GM19324 (cell line): ENCODE data around the gene INSYN1.
"Not testable (repeated sequence)": the region's sequence is repeated elsewhere in the genome, so short reads cannot be mapped to it uniquely, and the experiment has no call there.

ENCODE experiments used
- ATAC-seq: cut with Tn5 transposase; IDR thresholded peaks from one replicate; pipeline ENCODE4 v1.9.1; 2021; ENCODE audit warnings: mild to moderate bottlenecking, moderate library complexity; ENCODE audit not compliant: unreplicated experiment, low FRiP score

Gene INSYN1

GRCh38 chr15:73717206-73717605 is 35.9 kb downstream of the INSYN1 start:
- no peak for ATAC-seq

- no peak for ATAC-seq
Measured at GRCh38 chr15:73716417-73716816, 36.7 kb downstream of the INSYN1 start.

GRCh38 chr15:73715417-73715816 is 37.7 kb downstream of the INSYN1 start:
- no peak for ATAC-seq

- ATAC-seq: no peak
Measured at GRCh38 chr15:73714695-73715301, 38.4 kb downstream of the INSYN1 start.

GRCh38 chr15:73712107-73712506 is 41.0 kb downstream of the INSYN1 start:
- ATAC-seq: no peak

- no peak for ATAC-seq
Measured at GRCh38 chr15:73711526-73711925, 41.6 kb downstream of the INSYN1 start.

GRCh38 chr15:73710321-73710720 is 42.8 kb downstream of the INSYN1 start:
- no peak for ATAC-seq

- no peak for ATAC-seq
Measured at GRCh38 chr15:73709686-73710085, 43.5 kb downstream of the INSYN1 start.

- no peak for ATAC-seq
Measured at GRCh38 chr15:73709241-73709640, 43.9 kb downstream of the INSYN1 start.

GRCh38 chr15:73708691-73709090 is 44.5 kb downstream of the INSYN1 start:
- no peak for ATAC-seq

GRCh38 chr15:73704869-73705645 is 48.1 kb downstream of the INSYN1 start:
- ATAC-seq: no peak

- ATAC-seq: not testable (repeated sequence)
Measured at GRCh38 chr15:73704142-73704868, 48.8 kb downstream of the INSYN1 start.

GRCh38 chr15:73703601-73704000 is 49.5 kb downstream of the INSYN1 start:
- ATAC-seq: not testable (repeated sequence)

GRCh38 chr15:73702311-73703239 is 50.6 kb downstream of the INSYN1 start:
- not testable (repeated sequence) for ATAC-seq

GRCh38 chr15:73700041-73700842 is 52.9 kb downstream of the INSYN1 start:
- ATAC-seq: no peak

GRCh38 chr15:73699249-73700040 is 53.7 kb downstream of the INSYN1 start:
- ATAC-seq: no peak

- no peak for ATAC-seq
Measured at GRCh38 chr15:73697033-73697467, 56.1 kb downstream of the INSYN1 start.

- ATAC-seq: no peak
Measured at GRCh38 chr15:73696641-73697001, 56.5 kb downstream of the INSYN1 start.
